M059J (cell line): ENCODE results near the gene C3orf18. TPM values are rescaled to one million over a fixed set of nuclear protein-coding genes. Genes with fewer than 3 reads are reported as not detected.
"Not testable (repeated sequence)": the region's sequence is repeated elsewhere in the genome, so short reads cannot be mapped to it uniquely, and the experiment has no call there.

Experiments
- DNase-seq: peaks from one replicate; pipeline ENCODE4 v3.0.0-alpha.2; 2012; ENCODE audit warnings: low read depth
- total RNA-seq: library from RNA; depleted of rRNA; stranded (reverse); fragments of >200 nt; shearing (Covaris generic); gene quantifications from 2 replicates; pipeline ENCODE4 v1.2.3, GENCODE V29; 2014; rRNA removed

The C3orf18 gene
- total RNA-seq, 1 experiment from 2014 or later = 2.7 TPM

DNA sequence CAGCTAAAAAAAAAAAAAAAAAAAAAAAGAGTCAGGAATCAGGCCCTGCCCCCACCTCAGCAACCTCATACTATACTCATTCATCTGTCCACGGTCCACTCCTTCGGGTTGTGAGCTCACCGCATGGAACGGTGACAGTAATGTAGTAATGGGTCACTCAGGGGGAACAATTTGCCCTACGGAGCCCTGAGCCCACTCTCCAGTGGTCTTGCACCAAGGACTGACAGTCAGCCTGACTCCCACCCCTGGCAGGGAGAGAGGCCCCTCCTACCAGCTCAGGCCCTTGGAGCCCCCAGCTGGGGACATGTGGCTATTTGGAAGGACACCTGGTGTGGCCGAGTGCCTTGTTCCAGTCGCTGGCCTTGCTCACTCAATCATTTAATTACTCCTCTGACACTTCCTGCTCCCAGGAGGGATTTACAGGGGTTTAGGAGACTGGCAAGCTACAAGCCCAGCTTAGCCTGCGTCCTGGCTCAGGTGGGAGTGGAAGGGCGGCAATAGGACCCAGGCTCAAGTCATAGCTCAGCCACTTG, 44.2 kb downstream of the C3orf18 start:
- no peak for DNase-seq

DNA sequence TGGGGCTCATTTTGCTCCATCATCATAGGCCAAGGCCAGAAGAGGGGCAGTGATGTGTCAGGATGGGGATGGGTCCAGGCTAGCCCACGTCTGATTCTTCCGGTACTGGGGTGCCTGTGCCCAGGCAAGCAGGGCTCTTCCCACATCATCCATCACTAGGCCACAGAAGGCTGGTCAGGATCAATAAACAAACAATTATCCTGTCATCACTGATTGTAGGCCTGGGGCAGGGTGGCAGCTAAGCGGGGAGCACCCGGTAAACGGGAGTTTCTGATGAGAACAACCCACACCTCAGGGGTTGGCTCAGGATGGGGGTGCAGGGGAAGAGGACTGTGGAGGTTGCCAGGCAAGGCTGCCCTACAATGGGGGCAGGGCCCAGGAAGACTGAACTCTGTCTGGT, 46.0 kb downstream of the C3orf18 start:
- DNase-seq = no peak

DNA sequence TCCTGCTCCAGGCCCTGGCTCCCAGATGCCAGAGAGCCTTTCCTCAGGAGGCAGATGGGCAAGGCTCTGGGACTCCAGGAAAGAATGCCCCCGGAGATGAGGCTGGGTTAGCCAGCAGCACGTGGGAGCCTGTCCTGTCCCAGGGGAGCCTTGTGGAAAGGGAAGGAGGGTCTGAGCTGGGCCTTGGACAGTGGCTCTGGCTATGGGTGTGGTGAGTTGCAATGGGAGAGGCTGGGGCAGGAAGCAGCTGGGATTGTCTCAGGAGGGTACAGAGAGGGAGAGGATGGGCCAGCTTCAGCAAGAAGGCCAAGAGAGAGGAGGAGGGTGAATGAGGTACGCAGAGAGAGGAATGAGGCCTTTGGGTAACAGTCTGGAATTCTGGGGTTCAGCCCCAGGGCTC, 46.7 kb downstream of the C3orf18 start:
- no peak for DNase-seq

DNA sequence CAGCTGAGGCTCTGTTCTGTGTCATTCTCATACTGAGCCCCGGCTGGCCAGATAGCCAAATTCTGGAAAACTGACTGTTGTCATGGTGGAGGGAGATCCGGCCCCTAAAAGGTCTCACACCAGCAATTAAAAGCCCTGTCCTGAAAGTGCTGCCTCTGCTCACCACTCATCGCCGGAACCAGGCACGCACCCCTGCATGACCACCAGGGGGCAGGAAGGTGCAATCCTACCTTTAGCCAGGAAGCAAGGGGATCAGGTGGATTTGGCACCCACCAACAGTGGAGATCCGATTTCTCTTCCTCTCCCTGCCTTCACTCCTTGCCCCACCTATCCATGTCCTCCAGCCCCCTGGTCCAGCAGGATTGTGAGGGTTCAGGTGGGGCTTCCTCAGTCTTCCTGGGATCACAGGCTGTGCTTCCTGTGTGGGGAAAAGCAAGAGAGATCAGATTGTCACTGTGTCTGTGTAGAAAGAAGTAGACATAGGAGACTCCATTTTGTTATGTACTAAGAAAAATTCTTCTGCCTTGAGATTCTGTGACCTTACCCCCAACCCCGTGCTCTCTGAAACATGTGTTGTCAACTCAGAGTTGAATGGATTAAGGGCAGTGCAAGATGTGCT, 48.0 kb downstream of the C3orf18 start:
- DNase-seq = peak; percentile 38

DNA sequence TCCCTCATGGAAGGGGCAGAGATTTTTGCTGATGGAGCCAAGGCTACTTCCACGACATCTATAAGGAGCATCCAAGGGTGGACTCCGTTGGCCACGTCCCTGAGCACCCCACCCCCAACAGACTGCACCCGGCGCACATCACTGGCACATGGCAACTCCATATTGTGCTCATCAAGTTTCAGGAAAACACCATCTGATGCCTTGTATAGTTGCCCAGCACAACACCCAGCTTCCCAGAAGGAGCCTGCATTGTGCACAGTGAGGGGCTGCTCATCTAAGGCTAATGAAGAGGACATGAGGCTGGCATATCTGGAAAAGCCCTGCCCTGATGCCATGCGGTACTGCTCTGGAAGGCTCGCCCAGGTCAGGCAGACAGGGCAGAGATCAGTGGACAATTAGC, 49.1 kb downstream of the C3orf18 start:
- no peak for DNase-seq

DNA sequence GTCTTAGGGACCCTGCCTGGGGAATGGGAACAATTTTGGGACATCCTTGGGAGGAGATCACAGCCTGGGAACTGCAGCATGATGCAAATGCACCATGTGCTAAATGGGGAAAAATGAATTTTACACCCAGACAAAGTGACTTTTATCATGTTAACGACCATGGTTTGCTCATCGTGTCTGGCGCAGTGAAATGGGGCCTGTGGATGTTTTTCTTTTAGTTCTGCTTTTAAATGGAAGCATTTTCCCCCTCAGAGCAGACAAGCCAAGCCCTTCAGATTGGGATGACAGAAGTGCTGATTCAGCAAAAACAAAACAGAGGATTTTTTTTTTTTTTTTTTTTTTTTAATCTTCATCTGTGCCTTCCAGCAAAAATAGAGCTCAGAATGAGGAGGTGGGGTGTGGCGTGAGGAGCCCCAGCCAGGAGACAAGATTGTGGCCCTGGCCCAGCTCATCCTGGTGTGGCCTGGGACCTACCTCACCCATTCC, 49.8 kb downstream of the C3orf18 start:
- DNase-seq = no peak

DNA sequence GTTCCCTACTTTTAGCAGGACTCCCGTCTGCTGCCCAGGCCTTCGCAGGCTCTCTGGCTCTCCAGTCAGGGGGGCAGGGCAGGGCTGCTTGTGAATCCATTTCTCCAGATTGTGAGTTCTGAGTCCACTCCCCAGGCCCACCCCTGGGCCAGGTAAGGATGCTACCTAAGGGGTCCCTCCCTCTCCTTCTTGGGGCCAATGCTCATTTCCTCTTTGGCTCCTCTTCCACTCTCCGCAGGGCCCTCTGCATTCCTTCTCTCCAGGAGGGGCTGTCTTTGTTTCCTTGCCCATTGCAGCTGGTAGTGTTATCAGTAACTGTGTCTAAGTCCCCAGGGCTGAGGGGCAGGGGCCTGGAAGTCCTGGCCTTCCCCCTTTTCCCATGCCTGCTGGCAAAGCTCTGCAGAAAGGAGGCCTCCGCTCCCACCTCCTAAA, 51.1 kb downstream of the C3orf18 start:
- no peak for DNase-seq

DNA sequence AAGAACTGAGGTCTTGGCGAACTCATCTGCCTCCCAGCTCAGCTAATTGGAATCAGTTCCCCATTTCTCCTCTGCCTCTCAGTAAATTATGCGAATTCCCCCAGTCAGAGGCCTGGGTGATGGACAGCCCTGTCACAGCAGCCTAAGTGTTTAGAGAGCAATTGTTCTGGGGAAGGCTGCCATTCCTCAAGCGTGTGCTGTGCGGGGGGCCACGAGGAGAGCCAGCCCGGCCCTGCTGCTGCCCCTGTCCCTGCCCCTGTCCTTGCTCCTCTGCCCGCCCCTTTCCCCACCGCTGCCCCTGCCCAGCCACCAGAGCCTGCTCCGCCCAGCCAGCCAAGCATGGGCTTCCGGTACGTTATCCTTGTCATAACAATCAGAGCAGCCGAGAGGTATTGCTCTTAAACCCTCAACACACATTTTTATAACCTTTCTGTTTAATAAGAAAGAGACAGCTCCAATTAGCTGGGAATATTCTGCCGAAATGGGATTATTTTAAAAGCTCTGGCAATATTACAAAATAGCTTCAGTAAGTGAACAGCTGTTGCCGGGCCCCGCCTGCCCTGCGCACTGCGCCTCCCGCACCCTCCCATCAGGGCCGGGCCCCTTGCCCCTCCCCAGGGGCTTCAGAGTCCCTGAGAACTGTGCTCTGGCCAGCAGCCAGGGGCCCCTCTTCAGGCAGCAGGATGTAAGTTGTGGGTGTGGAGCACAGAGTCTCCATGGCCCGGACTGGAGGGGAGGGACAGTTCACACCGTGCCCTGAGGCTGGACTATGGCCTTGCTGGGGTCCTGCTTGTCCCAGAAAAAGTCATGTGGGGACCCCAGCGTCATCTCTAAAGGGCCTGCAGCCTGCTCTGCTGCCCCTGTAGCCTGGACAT, 51.7 kb downstream of the C3orf18 start:
- DNase-seq = no peak

DNA sequence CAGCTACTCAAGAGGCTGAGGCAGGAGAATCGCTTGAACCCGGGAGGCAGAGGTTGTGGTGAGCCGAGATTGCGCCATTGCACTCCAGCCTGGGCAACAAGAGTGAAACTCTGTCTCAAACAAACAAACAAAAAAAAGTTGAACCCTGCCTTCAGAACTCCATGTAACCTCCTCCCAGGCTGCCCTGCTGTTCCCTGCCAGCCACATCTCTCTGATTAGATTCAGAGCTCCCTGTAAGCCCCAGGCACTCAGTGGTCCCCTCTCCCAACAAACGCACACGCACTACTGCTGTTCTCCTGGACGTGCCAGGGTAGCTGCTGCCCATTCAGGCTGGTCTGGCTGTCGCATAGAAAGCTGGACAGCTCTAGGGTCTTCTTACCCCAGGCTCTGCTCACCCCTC, 54.6 kb downstream of the C3orf18 start:
- DNase-seq = not testable (repeated sequence)

DNA sequence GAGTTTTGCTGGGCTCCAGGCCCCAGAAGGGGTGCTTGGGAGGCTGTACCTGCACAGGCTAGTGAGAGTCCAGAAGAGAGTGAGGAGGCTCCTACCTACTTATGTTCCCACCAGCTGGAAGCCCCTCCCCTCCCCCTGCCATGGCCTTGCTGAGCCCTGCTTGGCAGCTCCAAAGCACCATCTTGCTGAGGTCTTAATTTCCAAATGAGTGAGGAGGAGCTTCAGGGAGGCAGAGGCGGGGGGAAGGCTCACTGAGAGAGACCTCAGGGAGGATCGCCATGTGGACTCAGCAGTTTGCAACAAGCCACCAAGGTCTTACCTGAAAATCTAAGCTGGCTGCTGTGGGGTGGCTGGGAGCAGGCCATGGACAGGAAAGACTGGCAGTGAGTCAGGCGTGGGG, 55.4 kb downstream of the C3orf18 start:
- no peak for DNase-seq

DNA sequence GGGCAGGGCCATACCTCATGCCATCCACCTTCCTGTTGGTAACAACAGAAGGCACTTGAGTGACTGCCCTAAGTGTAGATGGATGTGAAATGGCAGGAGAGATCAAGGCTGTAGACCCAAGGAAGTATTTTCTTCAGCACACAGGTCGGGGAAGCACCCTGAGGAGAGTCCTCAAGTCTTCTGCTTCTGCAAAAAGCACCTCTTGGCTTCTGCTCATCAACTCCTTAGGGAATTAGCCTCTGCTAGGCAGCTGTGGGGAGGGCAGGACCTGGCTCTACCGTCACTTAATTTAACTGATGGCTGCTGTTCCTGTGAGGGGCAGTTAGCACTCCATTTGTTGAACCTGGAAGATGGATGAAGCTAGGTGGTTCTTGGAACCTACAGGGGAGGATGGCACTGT, 57.2 kb downstream of the C3orf18 start:
- no peak for DNase-seq

DNA sequence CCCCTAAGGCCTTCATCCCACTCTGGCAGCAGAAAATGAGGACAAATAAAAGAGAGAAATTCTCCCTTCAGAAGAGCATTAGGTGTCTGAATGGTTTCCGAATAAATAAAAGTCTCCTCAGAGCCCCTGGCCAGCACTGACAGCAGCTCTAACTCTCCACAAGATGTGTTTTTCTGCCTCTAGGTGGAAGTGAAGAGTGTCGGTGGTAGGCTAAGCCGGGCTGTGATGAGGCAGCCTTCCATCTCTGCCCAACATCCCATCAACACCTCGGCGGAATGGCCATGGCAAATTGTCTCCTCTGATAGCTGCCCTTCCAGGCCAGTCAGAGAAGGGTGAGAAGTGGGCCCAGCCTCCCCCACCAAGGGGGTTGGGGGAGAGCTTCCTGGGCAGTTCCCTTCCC, 57.8 kb downstream of the C3orf18 start:
- no peak for DNase-seq

DNA sequence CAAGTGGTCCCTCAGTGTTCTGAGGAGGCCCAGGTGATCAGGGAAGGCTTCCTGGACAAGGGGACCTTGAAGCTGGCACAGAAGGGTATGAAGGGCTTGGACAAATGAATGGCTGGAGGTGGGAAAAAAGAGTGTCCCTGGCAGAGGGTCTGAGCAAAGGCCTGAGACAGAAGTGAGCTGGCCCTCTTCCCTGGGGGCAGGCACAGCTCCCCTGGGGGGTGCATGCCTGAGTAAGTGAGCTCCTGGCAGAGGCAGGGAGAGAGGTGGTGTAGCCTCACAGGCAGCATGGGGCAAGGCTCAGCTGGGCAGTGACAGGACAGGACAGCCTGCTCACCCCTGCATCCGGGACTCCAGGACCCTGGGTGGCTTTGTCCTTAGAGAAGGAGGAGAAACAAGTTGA, 58.7 kb downstream of the C3orf18 start:
- no peak for DNase-seq

Other genes with a start within 250 kb of the C3orf18 start
- gene HYAL2, start 245.0 kb downstream of the C3orf18 start, total RNA-seq = 48.2 and 59.5 TPM in 2 replicates
- 23.7 and 25.4 TPM in 2 replicates for gene TUSC2, start 239.5 kb downstream of the C3orf18 start, total RNA-seq
- 12.7 and 16.1 TPM in 2 replicates for gene RASSF1, start 226.9 kb downstream of the C3orf18 start, total RNA-seq
- 0.37 and 3.2 TPM in 2 replicates for gene ZMYND10, start 222.0 kb downstream of the C3orf18 start, total RNA-seq
- 15.6 and 27.9 TPM in 2 replicates for gene NPRL2, start 217.0 kb downstream of the C3orf18 start, total RNA-seq
- 32.8 and 49.9 TPM in 2 replicates for gene CYB561D2, start 216.9 kb downstream of the C3orf18 start, total RNA-seq
- 28.0 and 38.2 TPM in 2 replicates for gene TMEM115, start 208.2 kb downstream of the C3orf18 start, total RNA-seq
- gene CACNA2D2, start 64.1 kb downstream of the C3orf18 start, total RNA-seq = not detected in 2 replicates
- gene HEMK1, start 1.8 kb upstream of the C3orf18 start, total RNA-seq = 5.5 and 7.3 TPM in 2 replicates
- gene CISH, start 44.0 kb upstream of the C3orf18 start, total RNA-seq = 0.81 and 0.99 TPM in 2 replicates
- 40.0 and 46.4 TPM in 2 replicates for gene MAPKAPK3, start 49.4 kb upstream of the C3orf18 start, total RNA-seq
- gene DOCK3, start 107.2 kb upstream of the C3orf18 start, total RNA-seq = 0.52 and 1.0 TPM in 2 replicates